GM23338 (cell line): Measurements from ENCODE around the gene MSH3. TPM values are rescaled to one million over a fixed set of nuclear protein-coding genes. Genes with fewer than 3 reads are reported as not detected.

ENCODE experiments used
- ATAC-seq: fragments of 200-7000 bp; cut with Tn5 transposase; 3 replicates; pipeline ENCODE4 v1.9.1; 2020
- DNase-seq: peaks from one replicate; pipeline ENCODE4 v3.0.0-alpha.2; 2015; ENCODE audit warnings: low spot score
- H2AFZ ChIP-seq: fragments of 200-600 bp; sonication (generic); 2 replicates; pipeline ENCODE4 v1.8.0; 2016; ENCODE audit warnings: antibody characterized with exemption, mild to moderate bottlenecking, moderate library complexity
- H3F3A ChIP-seq: fragments of 200-600 bp; sonication (generic); replicated peaks from 2 replicates; pipeline ENCODE4 v1.8.0; 2017; ENCODE audit warnings: antibody characterized with exemption, mixed run types, low read depth
- H3K27ac ChIP-seq: fragments of 200-600 bp; sonication (generic); 2 replicates; pipeline ENCODE4 v1.6.1; 2016; ENCODE audit warnings: low read depth
- H3K27me3 ChIP-seq: fragments of 200-600 bp; sonication (generic); 2 replicates; pipeline ENCODE4 v1.8.0; 2016; ENCODE audit warnings: mild to moderate bottlenecking, mixed run types, moderate library complexity; ENCODE audit not compliant: insufficient read depth
- H3K36me3 ChIP-seq: fragments of 200-600 bp; sonication (generic); 2 replicates; pipeline ENCODE4 v1.8.0; 2016; ENCODE audit warnings: mild to moderate bottlenecking; ENCODE audit not compliant: insufficient read depth
- H3K4me1 ChIP-seq: fragments of 200-600 bp; sonication (generic); 2 replicates; pipeline ENCODE4 v1.8.0; 2016; ENCODE audit warnings: mild to moderate bottlenecking, moderate library complexity; ENCODE audit not compliant: insufficient read depth
- H3K4me2 ChIP-seq: fragments of 200-600 bp; sonication (generic); 2 replicates; pipeline ENCODE4 v1.7.1; 2017; ENCODE audit warnings: mixed run types
- H3K4me3 ChIP-seq: fragments of 200-600 bp; sonication (generic); 2 replicates; pipeline ENCODE4 v1.6.1; 2016; ENCODE audit warnings: mixed run types
- H3K79me2 ChIP-seq: fragments of 200-600 bp; sonication (generic); replicated peaks from 2 replicates; pipeline ENCODE4 v1.8.0; 2017; ENCODE audit warnings: mild to moderate bottlenecking; ENCODE audit not compliant: insufficient read depth
- H3K9me2 ChIP-seq: fragments of 200-600 bp; sonication (generic); 2 replicates; pipeline ENCODE4 v1.8.0; 2017; ENCODE audit not compliant: insufficient read depth
- H4K20me1 ChIP-seq: fragments of 200-600 bp; sonication (generic); replicated peaks from 2 replicates; pipeline ENCODE4 v1.8.0; 2017; ENCODE audit warnings: mild to moderate bottlenecking; ENCODE audit not compliant: insufficient read depth
- H3K27ac Mint-ChIP-seq: 2 replicates; pipeline ENCODE4 v1.8.0; 2020; ENCODE audit warnings: inconsistent platforms, mild to moderate bottlenecking, moderate library complexity, mixed read lengths
- H3K27me3 Mint-ChIP-seq: 3 replicates; pipeline ENCODE4 v1.8.0; 2022; ENCODE audit warnings: low read depth, mild to moderate bottlenecking, moderate library complexity, mixed read lengths, inconsistent platforms; ENCODE audit not compliant: insufficient read depth, poor library complexity
- H3K36me3 Mint-ChIP-seq: 3 replicates; pipeline ENCODE4 v1.8.0; 2021; ENCODE audit warnings: low read depth, mild to moderate bottlenecking, inconsistent platforms, moderate library complexity, mixed read lengths
- H3K4me1 Mint-ChIP-seq: 3 replicates; pipeline ENCODE4 v1.8.0; 2020; ENCODE audit warnings: mild to moderate bottlenecking, inconsistent platforms, mixed read lengths
- H3K4me3 Mint-ChIP-seq: 3 replicates; pipeline ENCODE4 v1.8.0; 2021; ENCODE audit warnings: moderate library complexity, mild to moderate bottlenecking, inconsistent platforms, mixed read lengths
- H3K9me3 Mint-ChIP-seq: 3 replicates; pipeline ENCODE4 v1.8.0; 2020; ENCODE audit warnings: moderate library complexity, mild to moderate bottlenecking, inconsistent platforms, mixed read lengths
- CREB1 ChIP-seq: fragments of 250-450 bp; sonication (Bioruptor Pico); IDR thresholded peaks from 2 replicates; pipeline ENCODE4 v1.5.0; 2020; ENCODE audit warnings: low read depth, mild to moderate bottlenecking, moderate library complexity
- EZH2phosphoT487 ChIP-seq: fragments of 200-600 bp; sonication (generic); IDR thresholded peaks from one replicate; pipeline ENCODE4 v1.8.1; 2018; ENCODE audit warnings: antibody characterized with exemption; ENCODE audit not compliant: unreplicated experiment
- JUNB ChIP-seq: IDR thresholded peaks from one replicate; pipeline ENCODE4 v1.6.1; 2016; ENCODE audit warnings: antibody characterized with exemption; ENCODE audit not compliant: unreplicated experiment
- POLR2AphosphoS5 ChIP-seq: IDR thresholded peaks from 2 replicates; pipeline ENCODE4 v1.6.1; 2016; ENCODE audit warnings: antibody characterized with exemption, low read depth
- REST ChIP-seq: IDR thresholded peaks from one replicate; pipeline ENCODE4 v1.6.1; 2018; ENCODE audit warnings: antibody characterized with exemption; ENCODE audit not compliant: unreplicated experiment
- STAT1 ChIP-seq: IDR thresholded peaks from one replicate; pipeline ENCODE4 v1.6.1; 2016; ENCODE audit warnings: antibody characterized with exemption; ENCODE audit not compliant: unreplicated experiment
- ZNF114 ChIP-seq: fragments of 250-450 bp; sonication (Bioruptor Pico); IDR thresholded peaks from 2 replicates; pipeline ENCODE4 v1.5.0; 2020; ENCODE audit warnings: mild to moderate bottlenecking, moderate library complexity
- ZNF331 ChIP-seq: fragments of 250-450 bp; sonication (Bioruptor Pico); IDR thresholded peaks from 2 replicates; pipeline ENCODE4 v1.5.0; 2020; ENCODE audit warnings: low read depth, mild to moderate bottlenecking, moderate library complexity
- ZNF462 ChIP-seq: fragments of 250-450 bp; sonication (Bioruptor Pico); IDR thresholded peaks from 2 replicates; pipeline ENCODE4 v1.5.0; 2020; ENCODE audit warnings: mild to moderate bottlenecking, moderate library complexity
- polyA plus RNA-seq: library from polyadenylated mRNA; unstranded; fragments of >200 nt; fragmentation: Nextera tagmentation; extraction: Ambion mirVana; gene quantifications from 2 replicates; pipeline ENCODE4 v1.2.1, GENCODE V29; 2016
- total RNA-seq: library from RNA; depleted of rRNA; stranded (reverse); fragments of >200 nt; shearing (Covaris generic); gene quantifications from 2 replicates; pipeline ENCODE4 v1.2.3, GENCODE V29; 2014
- TF ChIP-seq, protein P1 (sequence below): IDR thresholded peaks from 2 replicates; pipeline ENCODE4 v1.6.1; 2016; ENCODE audit warnings: antibody characterized with exemption

MSH3 gene
- total and polyA plus RNA-seq, 2 experiments from 2014 or later, result 13.3 to 16.6 TPM

GRCh38 chr5:80874162-80874561 is 219.7 kb downstream of the MSH3 start:
- Histone ChIP-seq H3K4me1 (no peaks in the 10 kb centered on the region), H4K20me1 (no peaks in the 10 kb centered on the region), H3F3A (no peaks in the 10 kb centered on the region), H3K27me3 (no peaks in the 10 kb centered on the region), H3K4me3 (no peak overlapping the region), H2AFZ (no peak overlapping the region), H3K9me2 (no peaks in the 10 kb centered on the region), H3K4me2 (no peak overlapping the region), H3K79me2 (no peaks in the 10 kb centered on the region), H3K36me3 (no peaks in the 10 kb centered on the region; the same call in 1 of the 2 replicates), H3K27ac (no peak overlapping the region)
- no peaks in the 10 kb centered on the region for H3K4me1 Mint-ChIP-seq
- no peaks in the 10 kb centered on the region for H3K9me3 Mint-ChIP-seq
- H3K27me3 Mint-ChIP-seq, result peaks cover 3% of the 10 kb centered on the region
- H3K36me3 Mint-ChIP-seq, result peaks cover 15% of the 10 kb centered on the region; the same call in 2 of the 3 replicates
- TF ChIP-seq, protein P1, sequence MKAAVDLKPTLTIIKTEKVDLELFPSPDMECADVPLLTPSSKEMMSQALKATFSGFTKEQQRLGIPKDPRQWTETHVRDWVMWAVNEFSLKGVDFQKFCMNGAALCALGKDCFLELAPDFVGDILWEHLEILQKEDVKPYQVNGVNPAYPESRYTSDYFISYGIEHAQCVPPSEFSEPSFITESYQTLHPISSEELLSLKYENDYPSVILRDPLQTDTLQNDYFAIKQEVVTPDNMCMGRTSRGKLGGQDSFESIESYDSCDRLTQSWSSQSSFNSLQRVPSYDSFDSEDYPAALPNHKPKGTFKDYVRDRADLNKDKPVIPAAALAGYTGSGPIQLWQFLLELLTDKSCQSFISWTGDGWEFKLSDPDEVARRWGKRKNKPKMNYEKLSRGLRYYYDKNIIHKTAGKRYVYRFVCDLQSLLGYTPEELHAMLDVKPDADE, result no peak
- TF ChIP-seq STAT1, result no peak
- no peak for TF ChIP-seq REST
- no peak for TF ChIP-seq CREB1 (CRISPR knock-in tag)
- TF ChIP-seq POLR2AphosphoS5, result no peak
- TF ChIP-seq JUNB, result no peak
- no peak for TF ChIP-seq ZNF462 (CRISPR knock-in tag)
- no peak for TF ChIP-seq ZNF331 (CRISPR knock-in tag)
- TF ChIP-seq EZH2phosphoT487, result no peak
- no peak for TF ChIP-seq ZNF114 (CRISPR knock-in tag)
- no peak overlapping the region for H3K4me3 Mint-ChIP-seq
- H3K27ac Mint-ChIP-seq, result no peak overlapping the region
- DNase-seq, result no peak
- no peak for ATAC-seq
